ENCODE data around the gene EPB41L3. TPM values are rescaled to one million over a fixed set of nuclear protein-coding genes. Genes with fewer than 3 reads are reported as not detected.

The EPB41L3 gene
- total and polyA plus RNA-seq, 10 of the 15 experiments (the other 5 are each of a cell fraction or from before 2014, with no cell fraction given): 0.11 to 0.69 (median 0.23) TPM; not detected in 6

GRCh38 chr18:5415031-5415430 lies 128.8 kb downstream of the EPB41L3 start:
- no TSS peak for BruUV-seq (replicated peaks)
- no peak for DNase-seq (ENCODE audit: low read depth, low spot score)
- Histone ChIP-seq H3K4me2 (ENCODE audit: control insufficient read depth, insufficient read depth) (no peak overlapping the region), H3K9me3 (replicated peaks; ENCODE audit: control insufficient read depth, insufficient read depth, low read length) (no peaks in the 10 kb centered on the region), H3K36me3 (ENCODE audit: control insufficient read depth in 2 of 2, insufficient read depth in 2 of 2, low read length in 1 of 2) (no peaks in the 10 kb centered on the region), H3K4me3 (no peak overlapping the region), H3K27ac (ENCODE audit: control insufficient read depth, insufficient read depth) (no peak overlapping the region), H3K79me2 (ENCODE audit: control insufficient read depth, insufficient read depth, low read length) (no peaks in the 10 kb centered on the region), H3K27me3 (replicated peaks in 1 of 2; ENCODE audit: control insufficient read depth in 2 of 2, insufficient read depth in 2 of 2, low read length in 1 of 2) (peaks cover 2 to 4% of the 10 kb centered on the region in 2 experiments; a peak in 1 of 4 replicates), H3K4me1 (ENCODE audit: control insufficient read depth, insufficient read depth, low read length) (no peaks in the 10 kb centered on the region), H4K20me1 (ENCODE audit: control insufficient read depth, insufficient read depth) (no peaks in the 10 kb centered on the region), H2AFZ (ENCODE audit: control insufficient read depth, low read depth, low read length) (no peak overlapping the region), H3K9ac (ENCODE audit: control insufficient read depth, insufficient read depth, low read length) (no peak overlapping the region)
- intact Hi-C loops (cut with micrococcal nuclease; ENCODE audit: unreplicated experiment) (no loop called here), in situ Hi-C loops (cut with MboI) (no loop called here)
- TF ChIP-seq DPF2 (IDR thresholded peaks at IDR 0.05): no peak
- no peak for TF ChIP-seq POLR2A (IDR thresholded peaks at IDR 0.05; ENCODE audit: low read depth, low read length)
- TF ChIP-seq CBFB (IDR thresholded peaks at IDR 0.05; ENCODE audit: low read depth): no peak
- TF ChIP-seq GABPA (IDR thresholded peaks at IDR 0.05; ENCODE audit: low read depth): no peak
- TF ChIP-seq RFX5 (IDR thresholded peaks at IDR 0.05; ENCODE audit: low read depth, low read length): no peak
- TF ChIP-seq CBX5 (IDR thresholded peaks at IDR 0.05; ENCODE audit: low read depth): no peak
- TF ChIP-seq ZNF274 (IDR thresholded peaks at IDR 0.05; ENCODE audit: insufficient read depth, insufficient read length): no peak
- no peak for TF ChIP-seq MXI1 (IDR thresholded peaks at IDR 0.05; ENCODE audit: low read depth, low read length)
- no peak for TF ChIP-seq POLR2AphosphoS5 (IDR thresholded peaks at IDR 0.05; ENCODE audit: low read length)
- no peak for TF ChIP-seq ZBTB33 (IDR thresholded peaks at IDR 0.05)
- TF ChIP-seq SREBF2 (IDR thresholded peaks at IDR 0.05; ENCODE audit: low read length): no peak
- TF ChIP-seq EGR1 (IDR thresholded peaks at IDR 0.05; ENCODE audit: borderline replicate concordance in 1 of 2, low read depth in 2 of 2, low read length in 2 of 2): no peak
- TF ChIP-seq IKZF2 (IDR thresholded peaks at IDR 0.05): no peak
- TF ChIP-seq PAX5 (IDR thresholded peaks at IDR 0.05; ENCODE audit: borderline replicate concordance, low read depth, low read length): no peak
- no peak for TF ChIP-seq USF1 (IDR thresholded peaks at IDR 0.05; ENCODE audit: borderline replicate concordance, extremely low read length, insufficient read depth, low read depth, low read length)
- no peak for TF ChIP-seq CEBPB (IDR thresholded peaks at IDR 0.05; ENCODE audit: borderline replicate concordance in 1 of 2, low read depth in 2 of 2, low read length in 2 of 2)
- POLR2A ChIA-PET: no interaction called here
- 45% methylated on average over 4 of the region's 4 CpGs for WGBS (ENCODE audit: insufficient coverage, insufficient replicate concordance, low lambda C conversion rate, missing lambda C conversion rate)
- CTCF ChIA-PET: no interaction called here
- RAD21 ChIA-PET (ENCODE audit: unreplicated experiment): no interaction called here
- no peak for ATAC-seq
- no peak for FAIRE-seq
- SMC1A ChIA-PET (ENCODE audit: uncharacterized antibody, unreplicated experiment): no interaction called here

Measured in GM12878 (cell line).